Adrenal gland (tissue), 5 donors: ENCODE results near the gene TEX30.

ENCODE experiments used
- CTCF ChIP-seq, 6 experiments: fragments of 450-650 bp in 4 of 6; fragments of 200-600 bp in 2 of 6; sonication (generic) in 1 of 6; IDR thresholded peaks; 1 replicate in 5 of 6; 2 replicates in 1 of 6; pipeline versions ENCODE4 v1.5.1 to v1.8.0; 2016 to 2021; ENCODE audit warnings: antibody characterized with exemption in 6 of 6, mild to moderate bottlenecking in 2 of 6, moderate library complexity in 1 of 6
- POLR2A ChIP-seq, 2 donors: fragments of 450-650 bp; IDR thresholded peaks; one replicate each; pipeline ENCODE4 v1.6.1; 2017; ENCODE audit warnings: antibody characterized with exemption in 2 of 2, mild to moderate bottlenecking in 2 of 2, moderate library complexity in 1 of 2
- donor health status: DM: no; HTN: no; CAD: no.

DNA sequence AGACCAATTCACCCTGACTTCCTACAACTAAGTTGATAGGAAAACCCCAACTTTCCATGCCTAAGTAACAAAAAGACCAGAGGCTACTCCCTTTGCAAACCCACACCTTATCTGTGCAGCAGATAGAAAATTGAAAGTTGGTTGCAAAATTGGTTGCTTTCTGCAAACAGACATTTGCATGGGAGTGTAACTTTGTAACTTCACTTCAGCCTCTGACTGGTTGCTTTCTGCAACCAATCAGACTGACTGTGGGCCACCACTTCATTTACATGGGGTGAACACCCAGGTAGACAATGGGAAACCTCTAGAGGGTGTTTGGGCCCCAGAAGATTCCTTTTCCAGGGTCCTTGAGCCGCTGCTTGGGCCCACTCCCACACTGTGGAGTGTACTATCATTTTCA, 9.8 kb downstream of the TEX30 start:
- TF ChIP-seq CTCF (IDR thresholded peaks at IDR 0.05) (no peak), POLR2A (IDR thresholded peaks at IDR 0.05) (no peak)
